ENCODE results near the gene MIB2.

The MIB2 gene

GRCh38 chr1:1615256-1616044 lies at the start of gene MIB2:
Gene MIB2 (plus strand): TSS chr1:1615500. CDS start chr1:1623453, 7,953 bp downstream.
- peak within 1 kb of the TSS; percentile 93 for H3K27ac Mint-ChIP-seq
- H3K4me3 Mint-ChIP-seq = peak within 1 kb of the TSS; percentile 93
- no peaks in the 10 kb centered on the region for H3K9me3 Mint-ChIP-seq
- DNase-seq (peak; percentile 98), ATAC-seq (peak; percentile 89)
- H3K4me1 Mint-ChIP-seq = peaks cover 24% of the 10 kb centered on the region
- peaks cover 9% of the 10 kb centered on the region for H3K36me3 Mint-ChIP-seq (ENCODE audit: low read depth)
- no peaks in the 10 kb centered on the region for H3K27me3 Mint-ChIP-seq

GRCh38 chr1:1567152-1567875 lies 48.0 kb upstream of the MIB2 start:
- Mint-ChIP-seq H3K27me3 (no peaks in the 10 kb centered on the region), H3K4me1 (peaks cover 40% of the 10 kb centered on the region), H3K4me3 (no peak overlapping the region), H3K9me3 (no peaks in the 10 kb centered on the region), H3K36me3 (ENCODE audit: low read depth) (peaks cover 48% of the 10 kb centered on the region), H3K27ac (peak overlapping the region; percentile 78)
- ATAC-seq = no peak
- DNase-seq = no peak

GRCh38 chr1:1567891-1568291 lies 47.4 kb upstream of the MIB2 start:
- peaks cover 44% of the 10 kb centered on the region for H3K4me1 Mint-ChIP-seq
- peaks cover 48% of the 10 kb centered on the region for H3K36me3 Mint-ChIP-seq (ENCODE audit: low read depth)
- H3K27me3 Mint-ChIP-seq = no peaks in the 10 kb centered on the region
- ATAC-seq = no peak
- H3K4me3 Mint-ChIP-seq = no peak overlapping the region
- no peak overlapping the region for H3K27ac Mint-ChIP-seq
- no peaks in the 10 kb centered on the region for H3K9me3 Mint-ChIP-seq
- DNase-seq = no peak

GRCh38 chr1:1569341-1569740 lies 46.0 kb upstream of the MIB2 start:
- H3K27ac Mint-ChIP-seq = peak overlapping the region; percentile 54
- DNase-seq = no peak
- H3K36me3 Mint-ChIP-seq (ENCODE audit: low read depth) = peaks cover 49% of the 10 kb centered on the region
- peaks cover 50% of the 10 kb centered on the region for H3K4me1 Mint-ChIP-seq
- no peaks in the 10 kb centered on the region for H3K9me3 Mint-ChIP-seq
- no peaks in the 10 kb centered on the region for H3K27me3 Mint-ChIP-seq
- H3K4me3 Mint-ChIP-seq = no peak overlapping the region
- ATAC-seq = no peak

GRCh38 chr1:1573843-1574720 lies 41.2 kb upstream of the MIB2 start:
- peaks cover 46% of the 10 kb centered on the region for H3K4me1 Mint-ChIP-seq
- peak; percentile 73 for DNase-seq
- peaks cover 30% of the 10 kb centered on the region for H3K36me3 Mint-ChIP-seq (ENCODE audit: low read depth)
- peak overlapping the region; percentile 95 for H3K4me3 Mint-ChIP-seq
- H3K27me3 Mint-ChIP-seq = no peaks in the 10 kb centered on the region
- peak; percentile 70 for ATAC-seq
- peak overlapping the region; percentile 98 for H3K27ac Mint-ChIP-seq
- H3K9me3 Mint-ChIP-seq = no peaks in the 10 kb centered on the region

GRCh38 chr1:1574721-1575537 lies 40.4 kb upstream of the MIB2 start, which contains the start of gene SSU72:
Gene SSU72 (minus strand): TSS chr1:1574863. CDS start chr1:1574557, 306 bp downstream.
- H3K4me1 Mint-ChIP-seq = peaks cover 39% of the 10 kb centered on the region
- peaks cover 22% of the 10 kb centered on the region for H3K36me3 Mint-ChIP-seq (ENCODE audit: low read depth)
- no peaks in the 10 kb centered on the region for H3K27me3 Mint-ChIP-seq
- H3K4me3 Mint-ChIP-seq = peak within 1 kb of the TSS; percentile 95
- peak; percentile 92 for ATAC-seq
- peak; percentile 95 for DNase-seq
- H3K27ac Mint-ChIP-seq = peak within 1 kb of the TSS; percentile 98
- no peaks in the 10 kb centered on the region for H3K9me3 Mint-ChIP-seq

- H3K36me3 Mint-ChIP-seq (ENCODE audit: low read depth) = peaks cover 12% of the 10 kb centered on the region
- peaks cover 5% of the 10 kb centered on the region for H3K27me3 Mint-ChIP-seq
- DNase-seq (no peak), ATAC-seq (no peak)
- H3K4me1 Mint-ChIP-seq = peaks cover 23% of the 10 kb centered on the region
- no peak overlapping the region for H3K27ac Mint-ChIP-seq
- no peak overlapping the region for H3K4me3 Mint-ChIP-seq
- H3K9me3 Mint-ChIP-seq = no peaks in the 10 kb centered on the region
Measured at GRCh38 chr1:1577367-1578011, 37.8 kb upstream of the MIB2 start.

- peaks cover 6% of the 10 kb centered on the region for H3K36me3 Mint-ChIP-seq (ENCODE audit: low read depth)
- DNase-seq = no peak
- H3K27me3 Mint-ChIP-seq = peaks cover 5% of the 10 kb centered on the region
- peaks cover 18% of the 10 kb centered on the region for H3K4me1 Mint-ChIP-seq
- ATAC-seq = no peak
- no peaks in the 10 kb centered on the region for H3K9me3 Mint-ChIP-seq
- H3K4me3 Mint-ChIP-seq = no peak overlapping the region
- H3K27ac Mint-ChIP-seq = no peak overlapping the region
Measured at GRCh38 chr1:1578371-1578940, 36.8 kb upstream of the MIB2 start.

GRCh38 chr1:1582585-1583346 lies 32.5 kb upstream of the MIB2 start:
- no peaks in the 10 kb centered on the region for H3K36me3 Mint-ChIP-seq (ENCODE audit: low read depth)
- H3K4me3 Mint-ChIP-seq = no peak overlapping the region
- no peak for ATAC-seq
- no peaks in the 10 kb centered on the region for H3K9me3 Mint-ChIP-seq
- H3K27ac Mint-ChIP-seq = no peak overlapping the region
- H3K4me1 Mint-ChIP-seq = no peaks in the 10 kb centered on the region
- DNase-seq = no peak
- H3K27me3 Mint-ChIP-seq = peaks cover 11% of the 10 kb centered on the region

- no peaks in the 10 kb centered on the region for H3K4me1 Mint-ChIP-seq
- no peak overlapping the region for H3K27ac Mint-ChIP-seq
- H3K27me3 Mint-ChIP-seq = peaks cover 12% of the 10 kb centered on the region
- DNase-seq (no peak), ATAC-seq (no peak)
- no peaks in the 10 kb centered on the region for H3K9me3 Mint-ChIP-seq
- H3K4me3 Mint-ChIP-seq = no peak overlapping the region
- no peaks in the 10 kb centered on the region for H3K36me3 Mint-ChIP-seq (ENCODE audit: low read depth)
Measured at GRCh38 chr1:1583347-1584010, 31.8 kb upstream of the MIB2 start.

- H3K4me3 Mint-ChIP-seq = no peak overlapping the region
- no peaks in the 10 kb centered on the region for H3K36me3 Mint-ChIP-seq (ENCODE audit: low read depth)
- H3K27me3 Mint-ChIP-seq = peaks cover 6% of the 10 kb centered on the region
- peaks cover 2% of the 10 kb centered on the region for H3K4me1 Mint-ChIP-seq
- H3K9me3 Mint-ChIP-seq = no peaks in the 10 kb centered on the region
- DNase-seq (no peak), ATAC-seq (no peak)
- no peak overlapping the region for H3K27ac Mint-ChIP-seq
Measured at GRCh38 chr1:1591452-1591851, 23.8 kb upstream of the MIB2 start.

GRCh38 chr1:1593834-1594601 lies 21.3 kb upstream of the MIB2 start:
- no peak overlapping the region for H3K27ac Mint-ChIP-seq
- peaks cover 10% of the 10 kb centered on the region for H3K27me3 Mint-ChIP-seq
- no peaks in the 10 kb centered on the region for H3K9me3 Mint-ChIP-seq
- H3K4me3 Mint-ChIP-seq = no peak overlapping the region
- H3K4me1 Mint-ChIP-seq = peaks cover 10% of the 10 kb centered on the region
- no peaks in the 10 kb centered on the region for H3K36me3 Mint-ChIP-seq (ENCODE audit: low read depth)
- ATAC-seq (no peak), DNase-seq (no peak)
